ENCODE results near the gene NXPE3.

DNA sequence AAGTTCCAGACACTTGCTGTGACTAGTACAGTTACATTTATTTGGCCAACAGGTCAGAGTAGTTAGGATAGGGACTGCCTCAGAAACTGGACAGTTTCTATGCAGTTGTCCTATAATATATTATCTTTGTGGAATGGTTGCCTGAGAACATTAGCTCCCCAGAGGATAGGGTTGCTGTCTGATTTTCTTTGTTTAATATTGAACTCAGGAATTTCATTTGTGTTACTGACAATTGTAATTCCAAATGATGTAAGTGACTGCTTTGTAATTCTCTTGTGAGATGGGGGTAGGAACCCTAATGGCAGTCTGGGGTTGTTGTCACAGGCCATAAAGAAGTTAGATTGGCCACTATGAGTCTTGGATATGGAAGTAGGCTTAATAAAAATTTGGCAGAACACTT lies 2.2 kb downstream of the NXPE3 start:
- TF ChIP-seq, protein P1, sequence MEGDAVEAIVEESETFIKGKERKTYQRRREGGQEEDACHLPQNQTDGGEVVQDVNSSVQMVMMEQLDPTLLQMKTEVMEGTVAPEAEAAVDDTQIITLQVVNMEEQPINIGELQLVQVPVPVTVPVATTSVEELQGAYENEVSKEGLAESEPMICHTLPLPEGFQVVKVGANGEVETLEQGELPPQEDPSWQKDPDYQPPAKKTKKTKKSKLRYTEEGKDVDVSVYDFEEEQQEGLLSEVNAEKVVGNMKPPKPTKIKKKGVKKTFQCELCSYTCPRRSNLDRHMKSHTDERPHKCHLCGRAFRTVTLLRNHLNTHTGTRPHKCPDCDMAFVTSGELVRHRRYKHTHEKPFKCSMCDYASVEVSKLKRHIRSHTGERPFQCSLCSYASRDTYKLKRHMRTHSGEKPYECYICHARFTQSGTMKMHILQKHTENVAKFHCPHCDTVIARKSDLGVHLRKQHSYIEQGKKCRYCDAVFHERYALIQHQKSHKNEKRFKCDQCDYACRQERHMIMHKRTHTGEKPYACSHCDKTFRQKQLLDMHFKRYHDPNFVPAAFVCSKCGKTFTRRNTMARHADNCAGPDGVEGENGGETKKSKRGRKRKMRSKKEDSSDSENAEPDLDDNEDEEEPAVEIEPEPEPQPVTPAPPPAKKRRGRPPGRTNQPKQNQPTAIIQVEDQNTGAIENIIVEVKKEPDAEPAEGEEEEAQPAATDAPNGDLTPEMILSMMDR (IDR thresholded peaks at IDR 0.05; ENCODE audit: insufficient read depth, low read length, poor library complexity, severe bottlenecking), result no peak
- TF ChIP-seq EZH2phosphoT487 (conservative IDR thresholded peaks at IDR 0.05; ENCODE audit: low read length), result no peak
